NCI-H1092 (cell line): ENCODE results near the gene SNX10.

Experiments
- DNase-seq: peaks from one replicate; lab custom pipeline; 2025; lab: John Stamatoyannopoulos, UW

Gene SNX10

DNA sequence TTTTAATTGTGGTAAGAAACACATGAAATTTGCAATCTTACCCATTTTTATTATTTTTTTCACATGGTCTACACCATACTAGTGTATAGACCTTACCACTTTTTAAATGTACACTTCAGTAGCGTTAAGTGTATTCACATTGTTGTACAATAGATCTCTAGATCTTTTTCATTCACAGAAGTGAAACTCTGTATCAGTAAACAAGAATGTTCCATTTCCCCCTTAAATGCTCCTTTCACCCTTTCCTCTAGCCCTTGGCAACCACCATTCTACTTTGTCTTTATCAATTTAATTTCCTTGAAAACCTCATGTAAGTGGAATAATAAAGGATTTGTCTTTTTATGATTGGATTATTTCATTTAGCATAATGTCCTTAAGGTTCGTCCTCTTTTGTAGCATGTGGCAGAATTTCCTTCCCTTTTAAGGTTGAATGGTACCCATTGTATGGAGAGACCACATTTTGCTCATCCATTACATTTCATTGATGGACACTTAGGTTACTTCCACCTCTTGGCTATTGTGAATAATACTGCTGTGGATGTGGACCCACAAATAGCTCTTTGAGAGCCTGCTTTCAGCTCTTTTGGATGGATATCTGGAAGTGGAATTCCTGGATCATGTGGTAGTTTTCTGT is 45.7 kb downstream of the SNX10 start:
- DNase-seq, result no peak

DNA sequence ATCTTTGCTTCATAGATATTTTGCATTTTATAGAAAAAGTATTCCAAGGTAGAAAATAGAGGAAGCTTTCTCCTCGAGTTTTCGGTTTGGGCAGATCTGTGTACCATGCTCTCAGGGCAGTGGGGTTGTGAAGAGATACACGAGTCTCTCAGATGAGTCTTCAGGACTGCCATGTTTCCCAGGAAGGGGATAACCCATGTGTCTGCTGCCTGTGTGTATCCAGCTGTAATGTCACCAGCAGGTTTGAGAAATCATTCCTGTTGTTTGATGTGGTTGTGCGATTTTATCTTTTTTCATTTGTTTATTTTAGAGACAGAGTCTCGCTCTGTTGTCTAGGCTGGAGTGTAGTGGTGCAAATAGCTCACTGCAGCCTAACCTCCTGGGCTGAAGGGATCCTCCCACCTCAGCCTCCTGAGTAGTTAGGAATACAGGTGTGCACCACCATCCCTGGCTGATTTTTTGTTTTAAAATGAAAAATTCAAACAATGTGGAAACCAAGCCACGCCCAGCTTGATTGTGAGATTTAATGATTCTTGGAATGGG is 48.9 kb downstream of the SNX10 start:
- DNase-seq, result no peak

DNA sequence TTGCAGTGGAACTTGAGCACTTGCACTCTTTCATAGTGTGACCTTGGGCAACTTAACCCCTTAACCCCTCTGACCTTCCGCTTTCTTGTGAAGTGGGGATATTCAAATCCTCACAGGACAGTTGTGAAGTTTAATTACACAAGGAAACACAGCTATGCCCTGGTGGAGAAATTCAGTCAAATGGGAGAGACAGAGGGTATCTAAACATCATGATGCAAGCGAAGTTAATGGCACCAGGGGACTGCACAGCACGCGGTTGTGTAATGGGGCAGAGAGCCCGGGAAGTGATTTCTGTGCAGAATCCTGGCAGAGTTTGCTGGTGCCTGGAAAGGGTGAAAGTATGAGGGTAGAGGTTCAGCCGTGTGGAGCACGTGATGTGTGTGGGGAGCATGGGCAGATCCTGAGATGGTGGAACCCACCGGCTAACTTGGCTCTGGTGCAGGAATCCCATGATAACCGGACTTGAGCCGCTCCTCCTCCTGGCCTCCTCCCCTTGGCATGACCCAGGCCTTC is 51.7 kb downstream of the SNX10 start:
- DNase-seq, result no peak

GRCh38 chr7:26343837-26344236 is 52.2 kb downstream of the SNX10 start:
- no peak for DNase-seq

GRCh38 chr7:26345202-26345601 is 53.5 kb downstream of the SNX10 start:
- DNase-seq, result no peak

GRCh38 chr7:26345837-26346236 is 54.2 kb downstream of the SNX10 start:
- DNase-seq, result no peak

- DNase-seq, result no peak
These were observed 55.0 kb downstream of the SNX10 start for GRCh38 chr7:26346611-26347203.

DNA sequence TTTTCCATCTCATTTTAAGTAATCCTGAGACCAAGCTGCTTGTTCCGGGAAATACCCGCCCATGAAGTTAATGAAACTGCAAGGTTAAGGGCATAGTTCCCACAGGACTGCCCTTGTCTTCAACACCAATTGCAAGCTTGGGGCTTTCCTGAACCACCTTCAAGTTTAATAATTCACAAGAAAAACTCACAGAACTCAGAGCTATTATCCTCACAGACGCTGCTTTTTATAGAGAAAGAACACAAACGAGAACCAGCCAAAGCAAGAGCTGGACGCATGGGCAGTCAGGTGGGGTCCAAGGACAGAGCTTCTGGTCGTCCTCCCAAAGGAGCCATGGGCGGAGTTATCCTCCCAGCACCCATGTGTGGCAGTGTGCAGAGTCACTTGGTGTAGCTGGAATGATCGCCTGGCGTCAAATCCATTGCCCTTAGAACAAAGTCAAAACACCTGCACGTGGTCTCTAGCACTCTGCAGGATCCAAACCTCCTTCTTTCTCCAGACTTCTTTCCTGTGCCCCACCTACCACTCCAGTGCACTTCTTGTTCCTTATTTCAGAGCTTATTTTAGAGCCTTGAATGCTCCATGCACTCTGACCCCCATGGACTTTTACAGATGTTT is 56.7 kb downstream of the SNX10 start:
- peak; percentile 11 for DNase-seq

GRCh38 chr7:26349005-26349915 is 57.6 kb downstream of the SNX10 start:
- peak; percentile 91 for DNase-seq

DNA sequence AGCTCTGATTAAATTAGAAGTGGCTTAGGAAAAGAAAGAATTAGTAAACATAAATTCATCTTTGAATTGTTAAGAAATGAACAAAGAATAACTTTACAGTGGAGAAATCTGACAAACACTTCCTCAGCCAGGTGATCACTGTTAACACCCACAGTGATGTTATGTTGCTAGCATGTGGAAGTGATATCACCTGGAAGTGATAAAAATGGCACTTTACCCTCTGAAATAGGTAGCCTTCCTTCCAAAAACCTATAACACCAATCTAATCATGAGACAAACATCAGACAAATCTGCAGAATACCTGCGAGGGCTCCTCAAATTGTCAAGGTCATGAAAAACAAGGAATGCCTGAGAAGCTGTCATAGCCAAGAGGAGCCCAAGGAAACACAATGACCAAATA is 59.5 kb downstream of the SNX10 start:
- no peak for DNase-seq

GRCh38 chr7:26356229-26356628 is 64.6 kb downstream of the SNX10 start:
- DNase-seq, result no peak

DNA sequence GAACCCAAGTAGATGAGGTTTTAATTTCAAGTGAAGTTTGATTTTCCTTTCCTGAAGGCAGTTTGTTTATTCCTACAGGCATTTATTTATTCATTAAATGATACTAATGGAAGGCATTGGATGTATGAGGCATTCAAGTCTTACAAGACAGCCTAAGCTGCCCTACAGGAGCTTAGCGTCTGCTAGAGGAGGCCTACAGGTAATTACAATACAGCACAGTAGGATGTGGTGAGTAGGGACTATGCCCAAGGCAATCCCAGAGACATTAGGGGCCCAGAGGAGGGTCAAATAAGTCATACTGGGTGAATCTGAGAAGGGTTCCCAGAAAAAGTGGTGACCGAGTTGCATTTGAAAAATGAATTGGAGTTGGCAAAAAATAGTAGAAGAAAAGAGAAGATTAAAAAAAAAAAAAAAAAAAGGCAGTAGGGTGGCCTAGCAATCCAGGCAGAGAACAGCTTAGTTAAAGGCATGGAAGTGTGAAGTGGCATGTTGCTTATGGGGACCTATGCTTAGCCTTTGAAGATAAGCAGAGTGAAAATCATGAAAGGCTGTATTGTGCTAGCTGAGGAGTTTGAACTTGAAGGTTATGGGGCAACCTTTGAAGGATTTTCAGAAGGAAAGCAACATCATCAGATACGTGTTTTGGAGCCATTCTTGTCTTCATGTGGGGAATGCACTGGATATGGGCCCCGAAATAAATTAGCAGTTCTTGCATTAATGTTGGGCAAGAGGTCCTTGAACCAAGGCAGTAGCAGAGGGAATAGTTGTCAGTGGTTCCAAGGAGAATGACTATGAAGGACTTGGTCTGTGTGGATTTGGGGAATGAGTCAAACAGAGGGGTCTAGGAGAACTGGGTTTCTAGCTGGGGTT is 65.5 kb downstream of the SNX10 start:
- DNase-seq, result no peak

- no peak for DNase-seq
These were observed 66.1 kb downstream of the SNX10 start for GRCh38 chr7:26357799-26358151.

GRCh38 chr7:26360650-26361049 is 69.0 kb downstream of the SNX10 start:
- DNase-seq, result no peak

DNA sequence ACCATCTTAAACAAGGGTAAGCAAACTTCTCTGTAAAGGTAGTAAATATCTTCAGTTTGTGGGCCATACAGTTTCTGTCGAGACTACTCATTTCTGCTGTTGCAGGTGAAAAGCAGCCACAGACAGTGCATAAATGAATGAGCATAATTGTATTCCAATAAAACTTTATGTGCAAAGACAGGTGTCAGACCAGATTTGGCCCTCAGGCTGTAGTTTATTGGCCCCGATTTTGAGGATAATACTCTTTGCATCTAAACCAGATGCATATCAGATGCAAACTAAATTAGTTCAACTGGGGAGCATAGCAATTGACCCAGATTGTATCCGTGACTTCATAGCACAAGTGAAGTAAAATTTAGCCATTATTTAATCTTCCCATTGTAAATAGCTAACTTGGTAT is 70.0 kb downstream of the SNX10 start:
- DNase-seq, result no peak

DNA sequence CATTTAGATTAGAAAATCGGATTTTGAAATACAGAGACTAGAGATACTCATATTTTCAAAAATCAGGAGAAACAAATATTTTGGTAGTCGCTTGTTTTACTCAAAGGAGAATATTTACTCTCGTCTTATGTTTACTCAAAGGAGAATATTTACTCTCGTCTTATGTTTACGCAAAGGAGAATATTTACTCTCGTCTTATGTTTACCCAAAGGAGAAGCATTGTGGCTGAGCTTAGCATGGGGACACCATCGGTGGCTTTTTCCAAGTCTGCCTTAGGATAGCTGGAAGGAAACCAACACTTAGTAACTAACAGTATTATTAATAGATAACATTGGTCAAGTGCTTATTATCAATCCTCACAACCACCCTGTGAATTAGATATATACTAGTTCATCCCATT is 71.8 kb downstream of the SNX10 start:
- DNase-seq, result no peak

DNA sequence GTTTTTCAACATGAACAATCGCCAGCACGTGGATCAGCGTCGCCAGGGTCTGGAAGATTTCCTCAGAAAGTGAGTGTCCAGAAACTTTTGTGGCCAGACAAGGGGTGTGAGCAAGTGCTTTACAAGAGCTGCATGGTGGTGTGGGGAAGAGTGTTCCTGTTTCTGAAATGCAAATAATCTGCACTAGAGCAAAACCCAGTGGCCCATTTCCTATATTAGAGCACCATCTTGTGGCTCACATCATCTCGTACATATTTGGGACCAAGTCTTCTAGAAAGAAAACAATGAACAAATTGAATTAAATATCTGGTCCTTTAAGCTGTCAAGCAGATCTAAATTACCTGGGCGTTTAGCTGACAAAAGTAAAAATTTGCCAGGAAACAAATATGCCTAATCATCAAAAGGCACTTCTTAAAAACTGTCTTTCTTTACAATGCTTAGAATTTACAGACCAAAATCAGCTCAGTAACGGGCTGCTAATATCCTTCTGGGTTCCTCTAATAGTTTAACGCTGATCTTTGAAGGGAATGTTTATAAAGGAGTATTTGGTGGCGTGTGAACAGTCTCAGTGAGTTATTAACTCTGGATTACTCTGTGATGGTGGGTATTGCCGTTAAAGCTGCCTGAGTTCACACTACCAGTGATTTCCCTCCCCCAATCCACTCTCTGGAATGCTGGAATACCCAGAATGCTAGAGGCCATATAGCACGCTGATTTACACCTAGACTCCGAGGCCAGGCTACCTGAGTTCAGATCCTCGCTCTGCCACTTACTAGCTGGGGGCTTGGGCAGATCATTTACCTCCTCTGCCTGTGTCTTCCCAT is 73.6 kb downstream of the SNX10 start:
- peak; percentile 72 for DNase-seq

- no peak for DNase-seq
These were observed 74.2 kb downstream of the SNX10 start for GRCh38 chr7:26365901-26366275.

DNA sequence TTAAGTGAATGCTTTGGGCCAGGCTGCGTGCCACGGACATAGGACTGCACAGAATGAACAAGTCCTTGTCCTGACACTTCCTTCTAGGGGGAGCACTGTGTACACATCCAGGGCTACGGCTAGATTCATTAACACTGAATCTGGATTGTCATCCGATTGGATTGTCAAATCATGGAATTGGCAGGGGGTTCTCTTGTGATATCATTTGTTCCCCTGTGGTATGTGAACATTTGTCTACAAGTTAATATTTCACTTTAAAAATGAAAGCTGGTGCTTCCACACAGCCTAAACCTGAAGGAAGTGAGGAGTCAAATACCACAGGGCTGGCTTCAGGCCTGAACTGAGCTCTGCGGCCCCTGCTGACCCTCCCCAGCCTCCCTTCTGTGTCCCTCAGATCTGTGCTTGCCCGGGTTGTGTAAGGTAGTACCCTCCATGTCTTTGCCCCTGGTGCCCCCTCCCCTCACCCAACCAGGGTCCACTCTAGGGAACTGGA is 75.6 kb downstream of the SNX10 start:
- no peak for DNase-seq

GRCh38 chr7:26368542-26368941 is 76.9 kb downstream of the SNX10 start:
- no peak for DNase-seq
